Vagina (tissue), 2 donors: Measurements from ENCODE around the gene FAM161A.

ENCODE experiments used
- POLR2A ChIP-seq, 2 donors: fragments of 450-650 bp; IDR thresholded peaks; one replicate each; pipeline ENCODE4 v1.6.1; 2017; ENCODE audit warnings: antibody characterized with exemption in 2 of 2, mild to moderate bottlenecking in 2 of 2, moderate library complexity in 2 of 2
- POLR2AphosphoS5 ChIP-seq, 2 donors: sonication (generic); formaldehyde crosslinking; IDR thresholded peaks; one replicate each; pipeline ENCODE4 v1.9.0; 2017; ENCODE audit warnings: antibody characterized with exemption in 2 of 2, mild to moderate bottlenecking in 2 of 2, low read depth in 1 of 2; ENCODE audit not compliant: insufficient read depth in 1 of 2
- TF ChIP-seq, protein P1 (sequence below), 3 experiments: fragments of 450-650 bp in 2 of 3; fragments of 200-600 bp in 1 of 3; sonication (generic) in 1 of 3; IDR thresholded peaks; one replicate each; pipeline ENCODE4 v1.5.1; 2017 to 2019; ENCODE audit warnings: antibody characterized with exemption in 3 of 3, mild to moderate bottlenecking in 2 of 3, moderate library complexity in 2 of 3

DNA sequence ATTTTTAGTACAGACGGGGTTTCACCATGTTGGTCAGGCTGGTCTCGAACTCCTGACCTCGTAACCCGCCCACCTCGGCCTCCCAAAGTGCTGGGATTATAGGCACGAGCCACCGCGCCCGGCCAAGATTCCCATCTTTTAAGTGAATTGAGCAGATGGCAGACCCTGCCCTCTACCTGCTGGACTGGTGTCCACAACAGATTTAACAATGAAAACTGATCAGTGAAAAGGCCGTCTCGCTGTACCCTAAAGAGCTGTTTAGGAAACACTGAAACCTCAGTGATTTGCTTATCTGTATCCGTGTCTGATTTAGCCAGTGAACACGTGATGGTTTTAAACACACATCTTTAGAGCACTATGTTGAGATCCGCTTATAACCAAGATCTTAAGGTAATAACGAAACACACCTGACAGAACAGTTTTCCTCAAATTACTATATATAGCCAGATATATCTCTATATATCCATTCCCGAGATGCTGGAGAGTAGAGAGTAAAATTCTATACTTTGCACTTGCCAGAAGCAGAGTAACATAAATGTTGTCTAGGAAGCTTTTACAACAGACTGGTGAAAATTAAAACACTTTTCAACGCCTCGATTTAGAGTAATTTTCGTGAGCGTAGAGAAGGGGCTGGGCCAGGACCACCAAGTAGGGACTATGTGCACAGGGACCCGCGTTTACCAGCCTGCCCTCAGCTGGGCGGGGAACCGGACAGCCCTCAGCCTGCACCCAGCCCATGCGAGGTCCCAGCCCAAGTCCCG is 594 bp downstream of the FAM161A start:
- TF ChIP-seq POLR2A (IDR thresholded peaks at IDR 0.05) (no peak), POLR2AphosphoS5 (IDR thresholded peaks at IDR 0.05; ENCODE audit: insufficient read depth in 1 of 2, low read depth in 1 of 2) (no peak)
- TF ChIP-seq, protein P1, sequence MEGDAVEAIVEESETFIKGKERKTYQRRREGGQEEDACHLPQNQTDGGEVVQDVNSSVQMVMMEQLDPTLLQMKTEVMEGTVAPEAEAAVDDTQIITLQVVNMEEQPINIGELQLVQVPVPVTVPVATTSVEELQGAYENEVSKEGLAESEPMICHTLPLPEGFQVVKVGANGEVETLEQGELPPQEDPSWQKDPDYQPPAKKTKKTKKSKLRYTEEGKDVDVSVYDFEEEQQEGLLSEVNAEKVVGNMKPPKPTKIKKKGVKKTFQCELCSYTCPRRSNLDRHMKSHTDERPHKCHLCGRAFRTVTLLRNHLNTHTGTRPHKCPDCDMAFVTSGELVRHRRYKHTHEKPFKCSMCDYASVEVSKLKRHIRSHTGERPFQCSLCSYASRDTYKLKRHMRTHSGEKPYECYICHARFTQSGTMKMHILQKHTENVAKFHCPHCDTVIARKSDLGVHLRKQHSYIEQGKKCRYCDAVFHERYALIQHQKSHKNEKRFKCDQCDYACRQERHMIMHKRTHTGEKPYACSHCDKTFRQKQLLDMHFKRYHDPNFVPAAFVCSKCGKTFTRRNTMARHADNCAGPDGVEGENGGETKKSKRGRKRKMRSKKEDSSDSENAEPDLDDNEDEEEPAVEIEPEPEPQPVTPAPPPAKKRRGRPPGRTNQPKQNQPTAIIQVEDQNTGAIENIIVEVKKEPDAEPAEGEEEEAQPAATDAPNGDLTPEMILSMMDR (IDR thresholded peaks at IDR 0.05) = no peak
